KMS-11 (cell line): ENCODE data around the gene SYK.

Source experiments
- H2AFZ ChIP-seq: fragments of 200-600 bp; sonication (generic); 2 replicates; pipeline ENCODE4 v1.6.1; 2016; ENCODE audit warnings: antibody characterized with exemption, mixed run types, low read depth
- H3K27ac ChIP-seq: fragments of 200-600 bp; sonication (generic); 2 replicates; pipeline ENCODE4 v1.6.1; 2016; ENCODE audit warnings: mild to moderate bottlenecking, mixed run types
- H3K27me3 ChIP-seq: fragments of 200-600 bp; sonication (generic); 2 replicates; pipeline ENCODE4 v1.6.1; 2017; ENCODE audit warnings: mild to moderate bottlenecking, low read depth, mixed run types, moderate library complexity; ENCODE audit not compliant: insufficient read depth
- H3K36me3 ChIP-seq: fragments of 200-600 bp; sonication (generic); 2 replicates; pipeline ENCODE4 v1.6.1; 2017; ENCODE audit warnings: mild to moderate bottlenecking, mixed run types; ENCODE audit not compliant: insufficient read depth
- H3K4me1 ChIP-seq: fragments of 200-600 bp; sonication (generic); 2 replicates; pipeline ENCODE4 v1.6.1; 2016; ENCODE audit warnings: mild to moderate bottlenecking, low read depth, mixed run types; ENCODE audit not compliant: poor library complexity, severe bottlenecking
- H3K4me2 ChIP-seq: fragments of 200-600 bp; sonication (generic); 2 replicates; pipeline ENCODE4 v1.7.0; 2016; ENCODE audit warnings: mild to moderate bottlenecking, mixed run types
- H3K4me3 ChIP-seq: fragments of 200-600 bp; sonication (generic); IDR thresholded peaks from 2 replicates; pipeline ENCODE4 v1.6.1; 2017; ENCODE audit warnings: low read depth, low read length, mixed read lengths; ENCODE audit not compliant: insufficient read depth
- H3K79me2 ChIP-seq: fragments of 200-600 bp; sonication (generic); 2 replicates; pipeline ENCODE4 v1.6.1; 2016; ENCODE audit warnings: low read depth, mixed run types; ENCODE audit not compliant: insufficient read depth
- H3K9ac ChIP-seq: fragments of 200-600 bp; sonication (generic); 2 replicates; pipeline ENCODE4 v1.6.1; 2016; ENCODE audit warnings: mild to moderate bottlenecking, mixed run types
- H4K20me1 ChIP-seq: fragments of 200-600 bp; sonication (generic); 2 replicates; pipeline ENCODE4 v1.6.1; 2016; ENCODE audit warnings: mild to moderate bottlenecking, mixed run types; ENCODE audit not compliant: insufficient read depth
- CTCF ChIP-seq: fragments of 200-600 bp; sonication (generic); conservative IDR thresholded peaks from 2 replicates; pipeline ENCODE4 v1.6.1; 2017; ENCODE audit warnings: low read depth, mild to moderate bottlenecking, antibody characterized with exemption, low read length, moderate library complexity, mixed read lengths

SYK gene

DNA sequence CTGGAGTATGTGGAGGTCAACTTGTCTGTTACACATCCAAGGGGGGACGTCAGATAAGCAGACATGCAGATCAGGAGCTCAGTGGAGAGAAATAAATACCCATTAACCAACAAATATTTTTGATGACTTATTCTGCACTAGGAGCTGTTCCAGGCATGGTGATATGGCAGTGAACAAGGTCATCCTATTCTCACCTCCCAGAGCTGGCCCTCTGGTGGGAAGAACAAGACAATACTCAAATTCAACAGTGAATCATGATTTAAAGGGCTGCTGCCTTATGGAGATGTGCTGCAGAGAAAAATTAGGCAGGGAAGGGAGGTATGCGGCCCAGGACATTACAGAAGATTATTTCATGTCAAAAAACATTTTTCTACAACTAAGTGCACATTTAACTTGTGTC lies 36.5 kb downstream of the SYK start:
- Histone ChIP-seq H4K20me1 (no peaks in the 10 kb centered on the region), H3K27ac (no peak overlapping the region), H3K36me3 (no peaks in the 10 kb centered on the region), H3K27me3 (no peaks in the 10 kb centered on the region), H3K4me2 (no peak overlapping the region), H3K9ac (no peak overlapping the region), H3K79me2 (no peaks in the 10 kb centered on the region), H3K4me3 (no peak overlapping the region), H3K4me1 (no peaks in the 10 kb centered on the region), H2AFZ (no peak overlapping the region)
- no peak for TF ChIP-seq CTCF

DNA sequence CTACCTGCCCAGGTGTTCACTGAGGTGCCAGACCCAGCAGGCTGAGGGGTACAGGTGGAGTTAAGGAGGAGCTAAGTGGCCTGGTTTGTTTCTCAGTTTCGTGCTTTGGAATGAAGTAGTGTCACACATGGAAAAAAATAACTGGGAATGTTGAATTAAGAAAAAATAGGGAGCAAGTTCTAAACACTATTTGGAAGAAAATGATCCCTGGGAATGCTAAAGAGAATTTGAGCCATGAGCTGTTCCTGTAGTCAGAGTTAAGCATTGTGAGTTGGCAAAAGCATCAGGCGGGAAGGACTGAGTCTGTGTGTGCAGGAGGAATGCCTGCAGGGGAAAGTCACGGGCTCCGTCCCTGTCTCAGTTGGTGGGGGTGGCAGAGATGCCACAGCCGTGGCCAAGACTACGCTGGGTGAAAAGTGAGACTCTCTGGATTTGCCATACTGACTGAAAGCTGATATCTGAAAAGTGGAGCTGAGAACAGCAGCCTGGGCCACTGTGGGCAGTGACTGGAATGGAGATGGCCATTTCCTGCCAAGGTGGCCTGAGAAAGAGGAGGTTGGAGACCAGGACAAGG lies 37.0 kb downstream of the SYK start:
- Histone ChIP-seq H3K36me3 (no peaks in the 10 kb centered on the region), H3K4me2 (no peak overlapping the region), H2AFZ (no peak overlapping the region), H4K20me1 (no peaks in the 10 kb centered on the region), H3K9ac (no peak overlapping the region), H3K27ac (no peak overlapping the region), H3K27me3 (no peaks in the 10 kb centered on the region), H3K4me3 (no peak overlapping the region), H3K79me2 (no peaks in the 10 kb centered on the region), H3K4me1 (no peaks in the 10 kb centered on the region)
- no peak for TF ChIP-seq CTCF

DNA sequence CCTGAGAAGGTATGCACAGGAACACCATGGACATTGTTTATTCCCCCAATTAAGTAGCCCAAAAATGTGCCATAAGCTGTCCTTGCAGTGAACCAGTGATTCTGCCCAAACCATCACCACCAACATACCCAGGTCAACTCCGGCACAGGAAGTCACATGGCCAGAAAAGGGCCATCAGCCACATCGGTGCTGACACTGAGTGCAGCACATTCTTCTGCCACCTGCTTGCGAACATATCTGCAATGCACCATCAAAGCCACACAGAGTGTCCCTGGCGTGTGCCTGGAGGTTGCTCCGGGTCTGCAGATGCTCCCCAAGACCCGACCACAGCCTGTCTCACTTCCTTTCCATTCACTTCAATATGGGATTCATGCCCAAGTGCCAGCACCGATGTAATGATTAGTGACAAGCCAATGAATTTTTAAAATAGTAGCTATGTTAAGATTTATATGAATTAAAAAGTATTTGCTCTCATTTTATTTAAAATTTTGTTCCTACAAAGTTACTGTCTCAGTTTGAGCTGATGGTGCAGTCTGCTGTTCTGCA lies 37.6 kb downstream of the SYK start:
- H3K4me3 ChIP-seq = no peak overlapping the region
- H3K9ac ChIP-seq = no peak overlapping the region
- H3K36me3 ChIP-seq = no peaks in the 10 kb centered on the region
- H2AFZ ChIP-seq = no peak overlapping the region
- TF ChIP-seq CTCF = no peak
- no peak overlapping the region for H3K4me2 ChIP-seq
- H3K4me1 ChIP-seq = no peaks in the 10 kb centered on the region
- H4K20me1 ChIP-seq = no peaks in the 10 kb centered on the region
- no peaks in the 10 kb centered on the region for H3K79me2 ChIP-seq
- H3K27ac ChIP-seq = no peak overlapping the region
- H3K27me3 ChIP-seq = no peaks in the 10 kb centered on the region

DNA sequence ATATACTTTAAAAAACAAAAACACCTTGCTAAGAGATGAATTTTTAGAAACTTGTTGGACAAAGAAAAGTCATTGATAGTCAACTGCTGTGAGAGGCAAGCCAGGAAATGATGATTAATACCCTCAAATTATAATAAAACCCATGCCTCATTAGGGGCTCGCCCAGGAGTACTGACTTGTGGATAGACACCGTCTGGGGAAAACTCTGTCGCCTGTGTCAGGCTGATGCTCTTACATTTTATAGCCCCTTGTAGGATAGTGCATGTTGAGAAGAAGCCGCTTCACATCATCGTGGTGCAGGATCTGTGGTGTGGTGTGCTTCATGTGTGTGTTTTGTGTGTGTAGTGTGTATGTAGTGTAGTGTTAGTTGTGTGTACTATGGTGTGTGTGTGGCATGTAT lies 39.1 kb downstream of the SYK start:
- Histone ChIP-seq H4K20me1 (no peaks in the 10 kb centered on the region), H3K27ac (no peak overlapping the region), H3K9ac (no peak overlapping the region), H3K79me2 (no peaks in the 10 kb centered on the region), H3K4me3 (no peak overlapping the region), H3K4me2 (no peak overlapping the region), H3K4me1 (no peaks in the 10 kb centered on the region), H2AFZ (no peak overlapping the region), H3K27me3 (no peaks in the 10 kb centered on the region), H3K36me3 (no peaks in the 10 kb centered on the region)
- TF ChIP-seq CTCF = no peak
